GM12801 (cell line): ENCODE results near the gene CLDN12.

Experiments used
- TF ChIP-seq, protein P1 (sequence below): IDR thresholded peaks from one replicate; pipeline ENCODE4 v1.5.1; 2011; ENCODE audit warnings: control low read depth; ENCODE audit not compliant: insufficient read length; ENCODE audit errors: extremely low read depth

The CLDN12 gene

DNA sequence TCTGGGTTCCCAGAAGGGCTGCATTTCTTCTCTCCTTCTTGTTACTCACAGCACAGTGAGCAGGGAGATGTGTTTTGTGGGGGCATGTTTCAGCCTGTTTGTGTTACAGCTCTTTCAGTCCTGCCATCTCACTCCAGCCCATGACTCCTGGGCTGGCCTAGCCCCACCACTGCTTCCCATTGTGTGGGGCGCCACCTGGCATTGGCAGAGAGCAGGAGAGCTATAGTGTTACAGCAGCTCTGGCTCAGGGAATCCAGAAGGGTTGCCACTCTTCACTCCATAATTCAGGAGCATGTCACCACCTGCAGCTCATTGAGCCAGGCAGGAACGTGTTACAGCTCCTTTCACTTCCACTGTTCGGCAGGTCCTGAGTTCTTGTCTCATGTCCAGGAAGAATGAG lies 30.0 kb downstream of the CLDN12 start:
- TF ChIP-seq, protein P1, sequence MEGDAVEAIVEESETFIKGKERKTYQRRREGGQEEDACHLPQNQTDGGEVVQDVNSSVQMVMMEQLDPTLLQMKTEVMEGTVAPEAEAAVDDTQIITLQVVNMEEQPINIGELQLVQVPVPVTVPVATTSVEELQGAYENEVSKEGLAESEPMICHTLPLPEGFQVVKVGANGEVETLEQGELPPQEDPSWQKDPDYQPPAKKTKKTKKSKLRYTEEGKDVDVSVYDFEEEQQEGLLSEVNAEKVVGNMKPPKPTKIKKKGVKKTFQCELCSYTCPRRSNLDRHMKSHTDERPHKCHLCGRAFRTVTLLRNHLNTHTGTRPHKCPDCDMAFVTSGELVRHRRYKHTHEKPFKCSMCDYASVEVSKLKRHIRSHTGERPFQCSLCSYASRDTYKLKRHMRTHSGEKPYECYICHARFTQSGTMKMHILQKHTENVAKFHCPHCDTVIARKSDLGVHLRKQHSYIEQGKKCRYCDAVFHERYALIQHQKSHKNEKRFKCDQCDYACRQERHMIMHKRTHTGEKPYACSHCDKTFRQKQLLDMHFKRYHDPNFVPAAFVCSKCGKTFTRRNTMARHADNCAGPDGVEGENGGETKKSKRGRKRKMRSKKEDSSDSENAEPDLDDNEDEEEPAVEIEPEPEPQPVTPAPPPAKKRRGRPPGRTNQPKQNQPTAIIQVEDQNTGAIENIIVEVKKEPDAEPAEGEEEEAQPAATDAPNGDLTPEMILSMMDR, result no peak

DNA sequence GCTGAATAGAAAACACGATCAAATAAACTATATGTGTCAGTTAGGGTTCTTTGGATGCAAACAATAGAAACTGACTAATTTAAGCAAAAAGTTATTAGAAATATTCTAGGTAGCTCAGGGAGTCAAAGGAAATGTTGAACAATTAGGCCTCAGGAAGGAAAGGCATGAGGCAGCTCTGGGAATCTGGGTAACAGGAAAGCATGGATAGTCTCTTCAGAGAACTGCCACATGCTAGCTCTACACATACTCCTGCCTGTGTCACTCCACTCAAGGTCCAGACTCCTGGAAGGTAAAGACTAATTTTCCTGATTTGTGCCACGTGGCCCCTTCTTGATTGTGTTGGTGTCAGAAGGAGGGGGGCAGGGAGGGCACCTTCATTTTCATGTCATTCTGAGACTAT lies 42.4 kb downstream of the CLDN12 start:
- TF ChIP-seq, protein P1, result no peak

DNA sequence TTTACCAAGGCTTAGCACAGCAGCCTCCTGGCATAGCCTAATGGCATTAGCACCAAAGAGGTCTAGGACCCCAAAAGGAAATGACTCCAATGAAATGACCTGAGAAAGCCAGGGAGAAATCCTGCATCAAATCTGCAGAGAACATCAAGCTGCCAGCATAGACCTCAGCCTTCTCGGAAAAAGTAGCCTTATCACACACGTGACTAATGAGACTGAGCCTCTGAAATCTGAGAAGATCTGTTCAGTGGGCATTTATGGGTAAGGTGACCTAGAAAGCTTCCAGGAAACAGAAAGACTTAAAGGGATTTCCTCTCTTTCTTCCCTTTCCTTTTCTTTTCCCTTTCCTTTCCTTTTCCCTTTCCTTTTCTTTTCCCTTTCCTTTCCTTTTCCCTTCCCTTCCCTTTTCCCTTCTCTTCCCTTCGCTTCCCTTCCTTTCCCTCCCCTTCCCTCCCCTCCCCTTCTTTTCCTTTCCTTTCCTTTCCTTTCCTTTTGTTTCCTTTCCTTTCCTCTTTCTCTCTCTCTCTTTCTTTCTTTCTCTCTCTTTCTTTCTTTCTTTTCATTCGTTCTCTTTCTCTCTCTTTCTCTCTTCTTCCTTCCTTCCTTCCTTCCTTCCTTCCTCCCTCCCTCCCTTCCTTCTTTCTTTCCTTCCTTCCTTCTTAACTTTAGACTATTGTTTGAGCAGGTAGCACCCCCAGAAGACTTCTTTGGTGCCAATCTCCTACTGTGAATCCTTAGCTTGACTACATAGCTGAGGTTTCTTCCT lies 43.1 kb downstream of the CLDN12 start:
- TF ChIP-seq, protein P1, result no peak

DNA sequence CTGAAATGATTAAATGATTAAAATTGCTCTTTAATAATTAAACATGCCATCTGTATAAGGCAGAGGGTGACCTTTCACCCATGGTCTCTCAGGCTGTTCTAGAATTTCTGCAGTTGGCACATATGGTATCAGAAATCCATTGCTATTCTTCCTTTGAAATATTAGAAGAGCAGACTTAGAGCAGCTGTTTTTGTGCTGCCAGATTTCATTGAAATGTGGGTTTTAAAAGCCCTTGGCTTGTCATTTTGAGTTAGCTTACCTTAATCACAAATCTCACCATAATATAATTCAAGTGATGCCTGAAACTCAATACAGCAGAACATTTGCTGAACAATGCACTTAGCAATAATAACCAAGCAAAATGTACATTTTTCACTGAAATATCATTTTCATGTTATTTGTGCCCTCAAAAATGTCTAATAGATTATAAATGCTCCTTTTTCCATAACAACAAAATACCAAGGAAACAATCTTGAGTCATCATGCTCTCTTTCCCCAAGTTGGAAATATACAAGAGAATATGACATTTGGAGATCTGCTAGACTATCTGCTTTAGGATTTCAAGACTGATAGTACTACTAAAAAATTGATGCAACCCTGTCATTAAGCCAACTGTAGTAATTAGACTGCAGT lies 50.1 kb downstream of the CLDN12 start:
- TF ChIP-seq, protein P1, result no peak

DNA sequence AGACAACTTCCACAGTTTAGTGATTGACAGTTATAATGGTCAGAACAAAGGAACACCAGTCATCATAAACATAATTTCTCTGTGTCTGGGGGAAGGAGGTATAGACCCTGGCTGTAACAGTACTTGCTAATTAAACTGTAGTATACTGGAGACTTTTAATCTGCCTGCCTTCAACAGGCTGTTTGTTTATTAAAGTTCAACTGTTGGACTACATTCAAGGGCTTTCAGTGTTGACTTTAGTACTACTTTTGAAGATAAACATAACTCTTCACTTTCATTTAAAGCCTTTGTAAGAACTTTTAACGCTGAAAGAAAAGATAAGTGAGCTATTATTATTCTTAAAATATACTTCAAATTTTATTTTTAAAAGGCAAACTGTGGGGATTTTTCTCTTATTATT lies 50.7 kb downstream of the CLDN12 start:
- TF ChIP-seq, protein P1, result no peak

DNA sequence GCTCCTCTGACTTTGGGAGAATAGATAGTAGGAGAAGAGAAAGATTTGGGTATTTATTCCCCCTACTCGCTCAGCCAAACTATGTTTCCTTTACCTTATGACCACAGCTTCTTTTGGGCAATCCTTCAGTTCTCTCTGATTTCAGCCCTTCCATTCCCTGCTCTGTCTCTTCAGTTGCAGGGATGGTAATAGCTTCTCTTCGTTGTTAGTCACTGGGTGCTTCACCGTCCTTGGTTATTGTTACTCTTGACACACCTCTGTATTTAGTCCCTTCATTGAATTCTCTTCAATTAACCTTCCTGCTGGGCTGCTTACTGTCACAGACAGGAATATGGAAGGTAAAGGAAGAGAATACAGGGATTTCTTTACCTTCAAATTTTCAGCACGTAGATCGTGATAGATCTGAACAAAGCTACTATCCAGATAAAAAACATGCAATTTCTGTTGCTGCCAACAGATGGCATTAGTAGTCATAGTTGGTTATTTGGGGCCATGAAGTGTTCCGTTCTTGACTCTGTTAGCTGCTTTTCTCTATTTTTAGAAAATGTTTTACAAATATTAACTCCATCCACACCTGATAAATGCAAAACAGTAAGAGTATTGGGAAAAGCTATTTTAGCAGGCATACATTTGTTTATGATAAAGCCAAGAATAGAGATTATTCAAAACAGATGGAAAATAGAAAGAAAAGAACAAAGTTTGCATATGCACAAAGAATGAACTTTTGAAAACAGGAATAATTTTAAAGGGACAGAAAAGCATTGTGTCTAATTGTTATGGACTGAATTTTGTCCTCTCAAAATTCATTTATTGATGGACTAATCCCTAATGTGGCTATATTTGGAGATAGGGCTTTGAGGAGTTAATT lies 52.1 kb downstream of the CLDN12 start:
- TF ChIP-seq, protein P1, result peak; percentile 23

DNA sequence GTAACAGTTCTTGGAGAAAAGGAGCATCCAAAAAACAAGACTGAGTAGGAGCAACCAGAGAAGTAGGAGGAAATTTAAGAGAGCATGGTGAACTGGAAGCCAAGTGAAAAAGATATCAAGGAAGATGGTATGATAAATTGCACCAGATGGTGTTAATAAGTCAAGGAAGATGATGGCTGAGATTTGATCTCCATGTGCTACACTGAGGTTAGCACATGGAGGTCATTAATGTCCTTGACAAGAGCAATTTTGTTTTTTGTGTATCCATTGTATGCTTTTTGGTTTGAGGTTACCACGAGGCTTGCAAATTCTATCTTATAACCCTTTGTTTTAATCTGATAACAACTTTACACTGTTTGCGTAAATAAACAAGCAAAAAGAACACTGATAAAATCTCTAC lies 54.8 kb downstream of the CLDN12 start:
- TF ChIP-seq, protein P1, result no peak
